ENCODE measurements around the gene CASP7.

DNA sequence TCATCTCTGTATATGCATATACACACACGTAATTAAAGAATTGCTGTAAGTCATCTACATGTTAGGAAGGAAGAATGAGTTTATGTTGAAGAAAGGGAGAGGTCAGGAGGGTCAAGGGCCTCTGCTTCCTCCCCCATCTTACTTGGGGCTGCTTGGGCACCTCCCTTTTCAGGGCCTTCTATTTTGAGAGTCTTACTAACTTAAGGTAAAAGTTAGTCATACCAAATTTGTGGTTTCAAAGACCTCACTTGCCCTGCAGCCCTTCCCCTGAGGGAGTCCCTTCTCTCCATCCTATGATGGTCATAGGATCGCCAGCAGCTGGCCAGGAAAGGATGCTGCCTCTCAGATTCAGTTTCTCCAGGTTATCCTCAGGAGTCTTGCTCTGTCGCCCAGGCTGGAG is 74.4 kb downstream of the CASP7 start:
- TF ChIP-seq, protein P1, sequence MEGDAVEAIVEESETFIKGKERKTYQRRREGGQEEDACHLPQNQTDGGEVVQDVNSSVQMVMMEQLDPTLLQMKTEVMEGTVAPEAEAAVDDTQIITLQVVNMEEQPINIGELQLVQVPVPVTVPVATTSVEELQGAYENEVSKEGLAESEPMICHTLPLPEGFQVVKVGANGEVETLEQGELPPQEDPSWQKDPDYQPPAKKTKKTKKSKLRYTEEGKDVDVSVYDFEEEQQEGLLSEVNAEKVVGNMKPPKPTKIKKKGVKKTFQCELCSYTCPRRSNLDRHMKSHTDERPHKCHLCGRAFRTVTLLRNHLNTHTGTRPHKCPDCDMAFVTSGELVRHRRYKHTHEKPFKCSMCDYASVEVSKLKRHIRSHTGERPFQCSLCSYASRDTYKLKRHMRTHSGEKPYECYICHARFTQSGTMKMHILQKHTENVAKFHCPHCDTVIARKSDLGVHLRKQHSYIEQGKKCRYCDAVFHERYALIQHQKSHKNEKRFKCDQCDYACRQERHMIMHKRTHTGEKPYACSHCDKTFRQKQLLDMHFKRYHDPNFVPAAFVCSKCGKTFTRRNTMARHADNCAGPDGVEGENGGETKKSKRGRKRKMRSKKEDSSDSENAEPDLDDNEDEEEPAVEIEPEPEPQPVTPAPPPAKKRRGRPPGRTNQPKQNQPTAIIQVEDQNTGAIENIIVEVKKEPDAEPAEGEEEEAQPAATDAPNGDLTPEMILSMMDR (IDR thresholded peaks at IDR 0.05; ENCODE audit: low read depth, low read length) = no peak
- TF ChIP-seq MYC (IDR thresholded peaks at IDR 0.05; ENCODE audit: low read depth, low read length) = no peak
- TF ChIP-seq, protein P2, sequence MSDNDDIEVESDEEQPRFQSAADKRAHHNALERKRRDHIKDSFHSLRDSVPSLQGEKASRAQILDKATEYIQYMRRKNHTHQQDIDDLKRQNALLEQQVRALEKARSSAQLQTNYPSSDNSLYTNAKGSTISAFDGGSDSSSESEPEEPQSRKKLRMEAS (IDR thresholded peaks at IDR 0.05; ENCODE audit: low read depth, low read length) = no peak
- TF ChIP-seq POLR2A (IDR thresholded peaks at IDR 0.05; ENCODE audit: extremely low read depth, insufficient read length) = no peak

Measured in NB4 (cell line).